ENCODE data around the gene LAMA2. TPM values are rescaled to one million over a fixed set of nuclear protein-coding genes. Genes with fewer than 3 reads are reported as not detected.

The LAMA2 gene
- total and polyA plus RNA-seq, 4 donors, result 5.2 to 105 (median 45.9) TPM

GRCh38 chr6:128930321-128930720 lies 47.4 kb downstream of the LAMA2 start:
- ATAC-seq (ENCODE audit: insufficient read depth, low FRiP score), result no peak

GRCh38 chr6:128932061-128932460 lies 49.1 kb downstream of the LAMA2 start:
- Histone ChIP-seq H3K9me3 (ENCODE audit: control insufficient read depth in 4 of 4, insufficient read depth in 3 of 4, low read length in 3 of 4) (peaks cover 0 to 4% (median 0%) of the 10 kb centered on the region in 4 donors), H3K36me3 (ENCODE audit: control insufficient read depth in 4 of 4, insufficient read depth in 4 of 4, low read length in 4 of 4) (peaks cover 2 to 10% (median 8%) of the 10 kb centered on the region in 4 donors), H3K9ac (ENCODE audit: insufficient read depth in 1 of 2, low read length in 2 of 2) (no peak overlapping the region), H3K27me3 (ENCODE audit: control insufficient read depth in 3 of 3, insufficient read depth in 3 of 3, low read length in 2 of 3) (no peaks in the 10 kb centered on the region), H3K4me1 (ENCODE audit: control insufficient read depth in 5 of 5, insufficient read depth in 5 of 5, low read length in 5 of 5) (peaks cover 0 to 7% (median 0%) of the 10 kb centered on the region in 5 donors), H3K4me3 (no peak overlapping the region), H3K27ac (ENCODE audit: low read depth in 1 of 2, low read length in 1 of 2) (peak overlapping the region in 1 of 2 donors; percentile 16)
- 62 to 66% methylated on average over 1 of the region's 1 CpG for WGBS, 2 donors
- TF ChIP-seq CTCF (IDR thresholded peaks at IDR 0.05; ENCODE audit: control extremely low read depth, extremely low read depth), result no peak
- peak in 2 of 3 donors; percentile 17 to 20 for DNase-seq
- ATAC-seq (ENCODE audit: insufficient read depth, low FRiP score), result no peak

More at GRCh38 chr6:128930321-128930720, 47.4 kb downstream of the LAMA2 start:
- no peak for TF ChIP-seq CTCF (IDR thresholded peaks at IDR 0.05; ENCODE audit: control extremely low read depth, extremely low read depth)
- no peak for DNase-seq
- no peak overlapping the region for H3K27ac ChIP-seq (ENCODE audit: low read depth in 1 of 2, low read length in 1 of 2)
- 67 to 77% methylated on average over 5 of the region's 5 CpGs for WGBS, 2 donors
- peaks cover 0 to 7% (median 0%) of the 10 kb centered on the region in 5 donors for H3K4me1 ChIP-seq (ENCODE audit: control insufficient read depth in 5 of 5, insufficient read depth in 5 of 5, low read length in 5 of 5)
- H3K9ac ChIP-seq (ENCODE audit: insufficient read depth in 1 of 2, low read length in 2 of 2), result no peak overlapping the region
- H3K27me3 ChIP-seq (ENCODE audit: control insufficient read depth in 3 of 3, insufficient read depth in 3 of 3, low read length in 2 of 3), result no peaks in the 10 kb centered on the region
- H3K4me3 ChIP-seq, result no peak overlapping the region
- H3K9me3 ChIP-seq (ENCODE audit: control insufficient read depth in 4 of 4, insufficient read depth in 3 of 4, low read length in 3 of 4), result peaks cover 0 to 4% (median 0%) of the 10 kb centered on the region in 4 donors
- H3K36me3 ChIP-seq (ENCODE audit: control insufficient read depth in 4 of 4, insufficient read depth in 4 of 4, low read length in 4 of 4), result peaks cover 2 to 10% (median 8%) of the 10 kb centered on the region in 4 donors

GRCh38 chr6:128950864-128951263 lies 67.9 kb downstream of the LAMA2 start:
- no peak for TF ChIP-seq CTCF (IDR thresholded peaks at IDR 0.05; ENCODE audit: control extremely low read depth, extremely low read depth)
- no peaks in the 10 kb centered on the region for H3K9me3 ChIP-seq (ENCODE audit: control insufficient read depth in 4 of 4, insufficient read depth in 3 of 4, low read length in 3 of 4)
- 59 to 70% methylated on average over 1 of the region's 1 CpG for WGBS, 2 donors
- no peaks in the 10 kb centered on the region for H3K36me3 ChIP-seq (ENCODE audit: control insufficient read depth in 4 of 4, insufficient read depth in 4 of 4, low read length in 4 of 4)
- peaks cover 0 to 6% (median 0%) of the 10 kb centered on the region in 5 donors for H3K4me1 ChIP-seq (ENCODE audit: control insufficient read depth in 5 of 5, insufficient read depth in 5 of 5, low read length in 5 of 5)
- H3K27ac ChIP-seq (ENCODE audit: low read depth in 1 of 2, low read length in 1 of 2), result no peak overlapping the region
- DNase-seq (no peak), ATAC-seq (ENCODE audit: insufficient read depth, low FRiP score) (no peak)
- no peak overlapping the region for H3K9ac ChIP-seq (ENCODE audit: insufficient read depth in 1 of 2, low read length in 2 of 2)
- H3K27me3 ChIP-seq (ENCODE audit: control insufficient read depth in 3 of 3, insufficient read depth in 3 of 3, low read length in 2 of 3), result no peaks in the 10 kb centered on the region
- H3K4me3 ChIP-seq, result no peak overlapping the region

- TF ChIP-seq CTCF (IDR thresholded peaks at IDR 0.05; ENCODE audit: control extremely low read depth, extremely low read depth), result no peak
- ATAC-seq (ENCODE audit: insufficient read depth, low FRiP score) (no peak), DNase-seq (no peak)
- H3K9ac ChIP-seq (ENCODE audit: insufficient read depth in 1 of 2, low read length in 2 of 2), result no peak overlapping the region
- H3K27ac ChIP-seq (ENCODE audit: low read depth in 1 of 2, low read length in 1 of 2), result peak overlapping the region in 1 of 2 donors; percentile 14
- 91% methylated on average over 3 of the region's 3 CpGs for WGBS, 2 donors
- H3K4me3 ChIP-seq, result no peak overlapping the region
- H3K4me1 ChIP-seq (ENCODE audit: control insufficient read depth in 5 of 5, insufficient read depth in 5 of 5, low read length in 5 of 5), result peaks cover 0 to 5% (median 0%) of the 10 kb centered on the region in 5 donors
- no peaks in the 10 kb centered on the region for H3K27me3 ChIP-seq (ENCODE audit: control insufficient read depth in 3 of 3, insufficient read depth in 3 of 3, low read length in 2 of 3)
- no peaks in the 10 kb centered on the region for H3K36me3 ChIP-seq (ENCODE audit: control insufficient read depth in 4 of 4, insufficient read depth in 4 of 4, low read length in 4 of 4)
- H3K9me3 ChIP-seq (ENCODE audit: control insufficient read depth in 4 of 4, insufficient read depth in 3 of 4, low read length in 3 of 4), result no peaks in the 10 kb centered on the region
These were observed 70.0 kb downstream of the LAMA2 start for GRCh38 chr6:128952902-128953301.
